NCI-H748 (cell line): ENCODE results near the gene VAMP1.
"Not testable (repeated sequence)": the region's sequence is repeated elsewhere in the genome, so short reads cannot be mapped to it uniquely, and the experiment has no call there.

ENCODE experiments used
- DNase-seq: peaks from one replicate; lab custom pipeline; 2025; ENCODE audit not compliant: unreplicated experiment; lab: John Stamatoyannopoulos, UW

The VAMP1 gene

GRCh38 chr12:6470375-6471163, at the start of gene VAMP1:
VAMP1 (minus strand) TSS chr12:6470677; CDS start chr12:6470531, 146 bp downstream.
- DNase-seq, result peak; percentile 95

- DNase-seq, result no peak
Measured at GRCh38 chr12:6520186-6520585, 49.7 kb upstream of the VAMP1 start.

GRCh38 chr12:6508087-6508486, 37.6 kb upstream of the VAMP1 start:
- no peak for DNase-seq

- DNase-seq, result no peak
Measured at GRCh38 chr12:6507102-6507998, 36.9 kb upstream of the VAMP1 start.

- no peak for DNase-seq
Measured at GRCh38 chr12:6500466-6500865, 30.0 kb upstream of the VAMP1 start.

- DNase-seq, result not testable (repeated sequence)
Measured at GRCh38 chr12:6497291-6497690, 26.8 kb upstream of the VAMP1 start.

- DNase-seq, result no peak
Measured at GRCh38 chr12:6494968-6495367, 24.5 kb upstream of the VAMP1 start.

- no peak for DNase-seq
Measured at GRCh38 chr12:6494258-6494743, 23.8 kb upstream of the VAMP1 start.

GRCh38 chr12:6493497-6494257, 23.2 kb upstream of the VAMP1 start, which contains the start of gene NCAPD2:
NCAPD2 (plus strand) TSS chr12:6494102; CDS start chr12:6495099, 997 bp downstream.
- peak; percentile 94 for DNase-seq

- DNase-seq, result peak; percentile 92
Measured at GRCh38 chr12:6492838-6493496, 22.5 kb upstream of the VAMP1 start, which contains the start of gene MRPL51. MRPL51 (minus strand) TSS chr12:6493262; CDS start chr12:6493136, 126 bp downstream.

GRCh38 chr12:6490673-6491072, 20.2 kb upstream of the VAMP1 start:
- not testable (repeated sequence) for DNase-seq

GRCh38 chr12:6489449-6489848, 19.0 kb upstream of the VAMP1 start:
- no peak for DNase-seq

GRCh38 chr12:6488240-6488639, 17.8 kb upstream of the VAMP1 start:
- DNase-seq, result no peak

- DNase-seq, result no peak
Measured at GRCh38 chr12:6478416-6478815, 7.9 kb upstream of the VAMP1 start.

GRCh38 chr12:6477601-6478377, 7.3 kb upstream of the VAMP1 start:
- not testable (repeated sequence) for DNase-seq

- no peak for DNase-seq
Measured at GRCh38 chr12:6476489-6476888, 6.0 kb upstream of the VAMP1 start.

GRCh38 chr12:6475233-6475975, 4.9 kb upstream of the VAMP1 start:
- not testable (repeated sequence) for DNase-seq

- DNase-seq, result no peak
Measured at GRCh38 chr12:6472491-6472890, 2.0 kb upstream of the VAMP1 start.

- DNase-seq, result no peak
Measured at GRCh38 chr12:6471989-6472360, 1.5 kb upstream of the VAMP1 start.
